Right lobe of liver (tissue), 6 donors: Measurements from ENCODE around the gene WDR90. TPM values are rescaled to one million over a fixed set of nuclear protein-coding genes. Genes with fewer than 3 reads are reported as not detected.

ENCODE experiments used
- ATAC-seq, 4 donors: fragments of 200-7000 bp; cut with Tn5 transposase; one replicate each; pipeline ENCODE4 v1.9.1; 2020; ENCODE audit warnings: mild to moderate bottlenecking in 4 of 4, moderate library complexity in 4 of 4
- DNase-seq, 3 donors: peaks; one replicate each; pipeline ENCODE4 v3.0.0-alpha.2; 2020
- H3K27ac ChIP-seq, 3 donors: fragments of 200-600 bp; one replicate each; pipeline ENCODE4 v1.8.0; 2022
- H3K27me3 ChIP-seq, 2 donors: fragments of 200-600 bp; one replicate each; pipeline ENCODE4 v1.8.0; 2022
- H3K36me3 ChIP-seq, 4 donors: fragments of 200-600 bp; sonication (generic) in 1 of 4; one replicate each; pipeline versions ENCODE4 v1.5.1 to v1.8.0; 2017 to 2022; ENCODE audit warnings: control low read depth in 1 of 4
- H3K4me1 ChIP-seq, 4 donors: fragments of 200-600 bp; sonication (generic) in 1 of 4; one replicate each; pipeline versions ENCODE4 v1.5.1 to v1.8.0; 2017 to 2022; ENCODE audit warnings: control low read depth in 1 of 4
- H3K4me3 ChIP-seq, 3 donors: fragments of 200-600 bp; one replicate each; pipeline ENCODE4 v1.8.0; 2022
- H3K9me3 ChIP-seq, 4 donors: fragments of 200-600 bp; sonication (generic) in 1 of 4; one replicate each; pipeline versions ENCODE4 v1.5.1 to v1.8.0; 2017 to 2022; ENCODE audit warnings: control low read depth in 1 of 4
- CTCF ChIP-seq, 4 donors: fragments of 200-600 bp in 3 of 4; fragments of 450-650 bp in 1 of 4; IDR thresholded peaks; one replicate each; pipeline versions ENCODE4 v1.5.1 to v1.8.0; 2016 to 2022; ENCODE audit warnings: antibody characterized with exemption in 4 of 4, mild to moderate bottlenecking in 2 of 4
- POLR2A ChIP-seq: fragments of 450-650 bp; IDR thresholded peaks from one replicate; pipeline ENCODE4 v1.6.1; 2017; ENCODE audit warnings: antibody characterized with exemption, mild to moderate bottlenecking
- WGBS: methylation state at CpG from one replicate; pipeline ENCODE4 v1.1.6; 2018; ENCODE audit warnings: low coverage, low lambda C conversion rate; ENCODE audit not compliant: insufficient coverage; ENCODE audit errors: missing lambda C conversion rate; 5-methylcytosine and 5-hydroxymethylcytosine counted together
- intact Hi-C, 2 donors: fragments of 100-400 bp; cut with DNase I; formaldehyde crosslinking; loops; one replicate each; pipeline versions ENCODE4 v1.11.2 to v1.14.1; 2022
- total RNA-seq, 6 experiments: library from RNA; depleted of rRNA in 2 of 6; stranded (reverse); fragments of >200 nt in 2 of 6; fragmentation: NEBNext Ultra II Directional in 3 of 6; extraction: Animal tissue kit (Norgen Biotek cat#: 25700) in 3 of 6; gene quantifications; one replicate each; pipeline versions ENCODE4 v1.1.0 to v1.2.4, GENCODE V29; 2016 to 2023
- donor health status: DM: no; HTN: yes; CAD: no.
- donor health status: DM: no; HTN: no; CAD: no.
- donor health status: DM: no; HTN: no; CAD: no.
- donor health status: DM: no; HTN: yes; CAD: no.
- donor health status: DM: no; HTN: yes; CAD: no.

The WDR90 gene
- total RNA-seq, 6 experiments from 2014 or later: 7.2 to 18.1 (median 11.8) TPM

- ATAC-seq: no peak
- no peaks in the 10 kb centered on the region for H3K27me3 ChIP-seq
- 97% methylated on average over 6 of the region's 37 CpGs for WGBS
- H3K4me1 ChIP-seq: peaks cover 0 to 31% (median 22%) of the 10 kb centered on the region in 4 donors
- TF ChIP-seq CTCF (IDR thresholded peaks at IDR 0.05) (no peak), POLR2A (no peak)
- H3K9me3 ChIP-seq: no peaks in the 10 kb centered on the region
- no peak for DNase-seq
- no peak overlapping the region for H3K4me3 ChIP-seq
- no peak overlapping the region for H3K27ac ChIP-seq
- H3K36me3 ChIP-seq: peaks cover 0 to 9% (median 0%) of the 10 kb centered on the region in 4 donors
- intact Hi-C loops: no loop called here
These were observed 23.8 kb upstream of the WDR90 start for GRCh38 chr16:625117-625976.

GRCh38 chr16:625977-626765 lies 23.0 kb upstream of the WDR90 start:
- H3K4me1 ChIP-seq: peaks cover 0 to 39% (median 26%) of the 10 kb centered on the region in 4 donors
- 100% methylated on average over 5 of the region's 35 CpGs for WGBS
- peaks cover 0 to 9% (median 0%) of the 10 kb centered on the region in 4 donors for H3K36me3 ChIP-seq
- H3K4me3 ChIP-seq: no peak overlapping the region
- no peaks in the 10 kb centered on the region for H3K9me3 ChIP-seq
- H3K27ac ChIP-seq: no peak overlapping the region
- no peak for DNase-seq
- TF ChIP-seq POLR2A (no peak), CTCF (IDR thresholded peaks at IDR 0.05) (no peak)
- intact Hi-C loops: no loop called here
- no peaks in the 10 kb centered on the region for H3K27me3 ChIP-seq
- no peak for ATAC-seq

- TF ChIP-seq CTCF (IDR thresholded peaks at IDR 0.05) (no peak), POLR2A (no peak)
- WGBS: 88% methylated on average over 16 of the region's 29 CpGs
- Histone ChIP-seq H3K4me3 (no peak overlapping the region), H3K27ac (no peak overlapping the region), H3K4me1 (peaks cover 0 to 40% (median 27%) of the 10 kb centered on the region in 4 donors), H3K27me3 (no peaks in the 10 kb centered on the region), H3K9me3 (no peaks in the 10 kb centered on the region), H3K36me3 (peaks cover 0 to 9% (median 0%) of the 10 kb centered on the region in 4 donors)
- ATAC-seq (peak in 1 of 4 donors; percentile 30), DNase-seq (peak in 2 of 3 donors; percentile 54 to 60)
- intact Hi-C loops: no loop called here
These were observed 22.2 kb upstream of the WDR90 start for GRCh38 chr16:626787-627453.

- DNase-seq (peak; percentile 78 to 84 (median 82)), ATAC-seq (peak; percentile 6 to 50 (median 28))
- intact Hi-C loops: no loop called here
- H3K9me3 ChIP-seq: no peaks in the 10 kb centered on the region
- peaks cover 0 to 9% (median 0%) of the 10 kb centered on the region in 4 donors for H3K36me3 ChIP-seq
- peaks cover 0 to 40% (median 27%) of the 10 kb centered on the region in 4 donors for H3K4me1 ChIP-seq
- WGBS: 82% methylated on average over 4 of the region's 50 CpGs
- TF ChIP-seq CTCF (IDR thresholded peaks at IDR 0.05) (no peak), POLR2A (no peak)
- no peaks in the 10 kb centered on the region for H3K27me3 ChIP-seq
- H3K4me3 ChIP-seq: no peak overlapping the region
- no peak overlapping the region for H3K27ac ChIP-seq
These were observed 21.5 kb upstream of the WDR90 start for GRCh38 chr16:627454-628239.
